Ovary (tissue), 9 donors: ENCODE results near the gene SNX9. TPM values are rescaled to one million over a fixed set of nuclear protein-coding genes. Genes with fewer than 3 reads are reported as not detected.

Experiments
- DNase-seq, 5 donors: peaks; one replicate each; pipeline ENCODE4 v3.0.0-alpha.2; 2019 to 2020
- H3K27ac ChIP-seq, 2 donors: fragments of 200-600 bp; one replicate each; pipeline versions ENCODE4 v1.5.1 to v1.8.0; 2019 to 2022
- H3K27me3 ChIP-seq: fragments of 200-600 bp; one replicate; pipeline ENCODE4 v1.8.0; 2022
- H3K36me3 ChIP-seq: fragments of 200-600 bp; sonication (generic); one replicate; pipeline ENCODE4 v1.5.1; 2019
- H3K4me1 ChIP-seq: one replicate; pipeline ENCODE4 v1.8.1; 2013; ENCODE audit warnings: mild to moderate bottlenecking, moderate library complexity; ENCODE audit not compliant: insufficient read depth
- H3K4me3 ChIP-seq: fragments of 200-600 bp; sonication (generic); one replicate; pipeline ENCODE4 v1.5.1; 2017
- H3K9me3 ChIP-seq, 2 donors: fragments of 200-600 bp in 1 of 2; sonication (generic) in 1 of 2; one replicate each; pipeline versions ENCODE4 v1.5.1 to v1.8.1; 2013 to 2019; ENCODE audit warnings: mild to moderate bottlenecking in 1 of 2, moderate library complexity in 1 of 2
- CTCF ChIP-seq, 3 donors: fragments of 450-650 bp in 2 of 3; fragments of 200-600 bp in 1 of 3; IDR thresholded peaks; one replicate each; pipeline versions ENCODE4 v1.5.1 to v1.8.0; 2016 to 2022; ENCODE audit warnings: antibody characterized with exemption in 3 of 3, mild to moderate bottlenecking in 1 of 3
- EP300 ChIP-seq: sonication (generic); formaldehyde crosslinking; IDR thresholded peaks from one replicate; pipeline ENCODE4 v1.6.1; 2017; ENCODE audit warnings: antibody characterized with exemption
- POLR2A ChIP-seq: fragments of 450-650 bp; IDR thresholded peaks from one replicate; pipeline ENCODE4 v1.6.1; 2017; ENCODE audit warnings: antibody characterized with exemption, mild to moderate bottlenecking, moderate library complexity
- WGBS, 3 donors: extraction: QIAGEN DNeasy Blood & Tissue Kit in 1 of 3; methylation state at CpG; one replicate each; pipeline versions ENCODE4 v1.1.5 to v1.1.7; 2013 to 2017; 5-methylcytosine and 5-hydroxymethylcytosine counted together
- intact Hi-C, 4 donors: fragments of 100-400 bp; cut with DNase I; formaldehyde crosslinking; loops; one replicate each; pipeline versions ENCODE4 v1.11.0 to v1.15.1; 2022 to 2023
- polyA plus RNA-seq, 2 donors: library from polyadenylated mRNA; stranded (reverse); fragments of 200-250 nt in 1 of 2; fragments of 350-450 nt in 1 of 2; fragmentation: Illumina TruSeq in 1 of 2; extraction: RNeasy Lipid Tissue Mini Kit (QIAGEN cat#74804) in 1 of 2; gene quantifications; one replicate each; pipeline ENCODE4 v1.2.3, GENCODE V29; 2013 to 2014
- total RNA-seq, 7 donors: library from RNA; depleted of rRNA in 2 of 7; stranded (reverse); fragments of >200 nt in 2 of 7; fragmentation: NEBNext Ultra II Directional in 3 of 7; extraction: Animal tissue kit (Norgen Biotek cat#: 25700) in 3 of 7; gene quantifications; one replicate each; pipeline versions ENCODE4 v1.1.0 to v1.2.4, GENCODE V29; 2016 to 2023
- donor health status: DM: no; HTN: no; CAD: no; lungs with moderate emphysema.
- donor health status: DM: no; HTN: no; CAD: no.
- donor health status: Bipolar disorder and iron deficiency.
- donor health status: DM: yes; HTN: yes; CAD: no.
- donor health status: DM: no; HTN: no; CAD: no.
- donor health status: DM: yes; HTN: yes; CAD: no.

Gene SNX9
- total and polyA plus RNA-seq, 9 donors: 31.2 to 48.0 (median 38.7) TPM

- intact Hi-C loops: loop anchor here in 1 of 4 donors (10.0 kb wide), 1 partner anchor 98 kb away; no protein-coding TSS in a partner anchor
- H3K36me3 ChIP-seq: no peaks in the 10 kb centered on the region
- 72 to 93% (median 90%) methylated on average over 1 of the region's 1 CpG for WGBS, 3 donors
Measured at GRCh38 chr6:157862706-157863105, 39.7 kb downstream of the SNX9 start.

DNA sequence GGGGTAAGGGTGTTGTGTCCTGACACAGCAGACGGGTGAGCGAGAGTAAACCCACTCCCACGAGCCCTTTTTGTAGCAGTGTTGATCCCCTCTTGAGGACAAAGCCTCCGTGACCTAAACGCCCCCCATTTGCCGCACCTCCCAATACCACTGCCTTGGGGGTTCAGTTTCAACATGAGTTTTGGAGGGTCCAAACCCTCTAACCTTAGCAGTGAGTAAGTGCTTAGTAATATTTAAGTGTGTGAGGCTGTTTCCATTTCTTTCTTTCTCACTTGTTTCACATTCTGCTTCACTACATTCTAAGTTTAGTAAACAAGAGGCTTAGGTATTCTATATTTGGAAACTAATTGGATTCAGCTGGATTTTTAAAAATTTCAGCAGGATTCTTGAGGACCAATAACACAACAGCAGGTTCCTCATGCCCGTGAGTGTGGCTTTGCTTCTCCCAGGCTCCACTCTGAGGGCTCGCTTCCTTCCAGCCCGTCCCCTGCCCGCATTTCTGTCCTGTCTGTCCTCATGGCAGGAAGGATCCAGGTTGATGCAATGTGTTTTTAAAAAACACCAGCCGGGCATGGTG, 41.2 kb downstream of the SNX9 start:
- Histone ChIP-seq H3K9me3 (no peaks in the 10 kb centered on the region), H3K4me3 (no peak overlapping the region), H3K36me3 (no peaks in the 10 kb centered on the region), H3K4me1 (peaks cover 4% of the 10 kb centered on the region), H3K27ac (no peak overlapping the region), H3K27me3 (no peaks in the 10 kb centered on the region)
- TF ChIP-seq EP300 (no peak), CTCF (IDR thresholded peaks at IDR 0.05) (no peak), POLR2A (no peak)
- DNase-seq: no peak
- WGBS, 3 donors: 69 to 83% (median 74%) methylated on average over 11 of the region's 11 CpGs
- intact Hi-C loops: loop anchor here in 1 of 4 donors (10.0 kb wide), 1 partner anchor 99 kb away; no protein-coding TSS in a partner anchor

More at GRCh38 chr6:157862706-157863105, 39.7 kb downstream of the SNX9 start:
- H3K27ac ChIP-seq: no peak overlapping the region
- no peaks in the 10 kb centered on the region for H3K9me3 ChIP-seq
- TF ChIP-seq POLR2A (no peak), CTCF (IDR thresholded peaks at IDR 0.05) (no peak), EP300 (no peak)
- H3K4me1 ChIP-seq: peaks cover 6% of the 10 kb centered on the region
- H3K27me3 ChIP-seq: no peaks in the 10 kb centered on the region
- H3K4me3 ChIP-seq: no peak overlapping the region
- DNase-seq: no peak

GRCh38 chr6:157865249-157865648, 42.2 kb downstream of the SNX9 start:
- no peak for DNase-seq
- intact Hi-C loops: loop anchor here in 1 of 4 donors (10.0 kb wide), 1 partner anchor 100 kb away; no protein-coding TSS in a partner anchor

DNA sequence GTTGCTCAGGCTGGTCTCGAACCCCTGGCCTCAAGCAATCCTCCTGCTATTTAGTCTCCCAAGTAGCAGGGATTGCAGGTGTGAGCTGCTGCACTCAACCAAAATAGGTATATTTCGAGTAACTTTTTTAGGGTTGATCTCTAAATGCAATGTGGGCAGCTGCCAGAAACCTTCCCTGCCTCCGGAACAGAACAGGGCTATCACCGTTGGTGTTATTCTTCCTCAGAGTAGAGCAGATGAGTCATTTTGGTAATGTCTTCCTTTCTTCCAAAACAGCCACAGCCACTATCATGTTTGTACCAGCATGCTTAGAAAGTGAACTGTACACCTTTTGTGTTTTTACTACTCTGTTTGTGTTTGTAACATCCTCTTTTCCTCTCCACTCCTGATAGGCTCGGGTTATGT, 44.1 kb downstream of the SNX9 start:
- no peaks in the 10 kb centered on the region for H3K27me3 ChIP-seq
- 36 to 45% (median 39%) methylated on average over 5 of the region's 5 CpGs for WGBS, 3 donors
- H3K27ac ChIP-seq: no peak overlapping the region
- peaks cover 1% of the 10 kb centered on the region for H3K4me1 ChIP-seq
- intact Hi-C loops: loop anchor here in 1 of 4 donors (10.0 kb wide), 1 partner anchor 102 kb away; no protein-coding TSS in a partner anchor
- DNase-seq: peak in 1 of 5 donors; percentile 14
- H3K36me3 ChIP-seq: no peaks in the 10 kb centered on the region
- no peak for TF ChIP-seq EP300
- TF ChIP-seq CTCF (IDR thresholded peaks at IDR 0.05): no peak
- TF ChIP-seq POLR2A: no peak
- no peaks in the 10 kb centered on the region for H3K9me3 ChIP-seq
- peak overlapping the region; percentile 8 for H3K4me3 ChIP-seq

More at GRCh38 chr6:157865249-157865648, 42.2 kb downstream of the SNX9 start:
- TF ChIP-seq POLR2A: no peak
- TF ChIP-seq CTCF (IDR thresholded peaks at IDR 0.05): no peak
- no peak for TF ChIP-seq EP300
- Histone ChIP-seq H3K36me3 (no peaks in the 10 kb centered on the region), H3K27me3 (no peaks in the 10 kb centered on the region), H3K27ac (no peak overlapping the region), H3K4me1 (peaks cover 4% of the 10 kb centered on the region), H3K4me3 (no peak overlapping the region), H3K9me3 (no peaks in the 10 kb centered on the region)
- 84 to 87% (median 87%) methylated on average over 6 of the region's 6 CpGs for WGBS, 3 donors
